ENCODE data around the gene CHL1. TPM values are rescaled to one million over a fixed set of nuclear protein-coding genes. Genes with fewer than 3 reads are reported as not detected.

The CHL1 gene
- total and polyA plus RNA-seq, 2 experiments from 2014 or later = not detected

DNA sequence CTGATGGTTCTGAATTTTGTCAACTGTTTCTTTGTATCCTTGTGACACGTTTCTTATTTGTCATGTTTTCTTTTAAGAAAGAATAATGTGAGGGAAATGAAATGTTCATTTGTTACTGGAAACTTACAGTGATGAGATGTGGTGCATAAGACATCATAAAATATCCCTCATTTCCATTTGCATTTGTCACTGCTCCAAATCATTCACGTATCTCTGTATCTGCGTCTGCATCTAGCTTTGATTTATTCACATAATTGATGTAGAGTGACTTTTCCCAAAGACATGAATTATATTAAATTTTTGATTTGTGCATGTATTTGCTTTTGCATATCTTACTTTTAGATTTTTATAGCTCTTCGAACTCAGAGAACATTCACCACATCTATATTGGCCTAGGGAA, 66.8 kb downstream of the CHL1 start:
- TF ChIP-seq EZH2 (IDR thresholded peaks at IDR 0.05; ENCODE audit: insufficient read depth, poor library complexity, severe bottlenecking) = no peak
- no peak for TF ChIP-seq EZH2phosphoT487 (IDR thresholded peaks at IDR 0.05; ENCODE audit: insufficient read depth, low read depth)
- H2AFZ ChIP-seq = no peak overlapping the region
- DNase-seq = no peak
- no peak overlapping the region for H3K27ac ChIP-seq
- H3K4me2 ChIP-seq (ENCODE audit: unreplicated experiment) = no peak overlapping the region
- no peaks in the 10 kb centered on the region for H3K36me3 ChIP-seq (ENCODE audit: low read depth)
- H4K20me1 ChIP-seq (ENCODE audit: insufficient read depth) = no peaks in the 10 kb centered on the region
- no peaks in the 10 kb centered on the region for H3F3A ChIP-seq (ENCODE audit: insufficient read depth)
- H3K27me3 ChIP-seq (replicated peaks; ENCODE audit: insufficient read depth) = no peaks in the 10 kb centered on the region
- in situ Hi-C loops (cut with MboI) = no loop called here
- H3K79me2 ChIP-seq (ENCODE audit: insufficient read depth) = no peaks in the 10 kb centered on the region
- H3K9me3 ChIP-seq (ENCODE audit: low read depth) = no peaks in the 10 kb centered on the region
- no peaks in the 10 kb centered on the region for H3K9me2 ChIP-seq (ENCODE audit: insufficient read depth)
- no peak overlapping the region for H3K9ac ChIP-seq
- no peak overlapping the region for H3K4me3 ChIP-seq
- WGBS, 2 experiments (ENCODE audit: low coverage in 1 of 2, low lambda C conversion rate in 2 of 2, missing lambda C conversion rate in 2 of 2) = 62 to 69% methylated on average over 4 of the region's 4 CpGs
- 0 out of 2 replicates have a peak, but pooled peaks cover 3% of the 10 kb centered on the region for H3K4me1 ChIP-seq (ENCODE audit: insufficient read depth)

DNA sequence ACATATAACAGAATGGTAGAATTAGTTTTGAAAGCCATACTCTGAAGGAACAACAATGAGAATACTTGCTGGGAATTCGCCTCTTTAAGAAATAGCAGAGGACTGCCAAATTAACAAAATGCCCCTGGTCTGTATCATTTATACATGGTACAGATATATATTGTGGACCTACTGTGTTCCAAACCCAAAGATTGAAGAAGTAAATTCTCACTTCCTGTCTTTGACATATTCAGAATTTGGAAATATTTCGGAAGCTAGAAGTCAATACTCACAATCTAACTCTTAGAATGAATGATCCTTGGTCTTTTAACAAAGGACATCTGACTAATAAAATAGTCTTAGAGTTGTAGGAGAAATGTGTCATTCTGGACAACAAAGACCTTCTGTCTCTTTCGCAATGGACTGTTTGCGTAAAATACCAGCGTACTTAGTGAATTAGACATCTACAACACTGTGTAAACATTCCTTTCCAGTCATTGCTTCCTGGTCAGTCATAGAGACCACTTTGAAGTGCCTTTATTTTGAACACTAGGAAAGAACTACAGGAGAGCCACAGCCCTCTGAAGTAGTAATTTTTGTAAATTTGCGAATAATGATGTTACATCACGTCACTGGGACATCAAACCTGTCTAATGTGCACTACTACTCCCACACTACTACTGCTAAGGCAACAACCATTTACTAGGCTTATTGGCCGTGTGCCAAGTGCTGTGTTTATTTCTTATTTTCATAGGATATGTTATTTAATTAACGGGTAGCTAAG, 68.0 kb downstream of the CHL1 start:
- H2AFZ ChIP-seq = no peak overlapping the region
- no peak overlapping the region for H3K4me2 ChIP-seq (ENCODE audit: unreplicated experiment)
- DNase-seq = peak; percentile 83
- H3K9me3 ChIP-seq (ENCODE audit: low read depth) = no peaks in the 10 kb centered on the region
- H3K9me2 ChIP-seq (ENCODE audit: insufficient read depth) = no peaks in the 10 kb centered on the region
- no peak overlapping the region for H3K4me3 ChIP-seq
- 31 to 32% methylated on average over 9 of the region's 9 CpGs for WGBS, 2 experiments (ENCODE audit: low coverage in 1 of 2, low lambda C conversion rate in 2 of 2, missing lambda C conversion rate in 2 of 2)
- H3K36me3 ChIP-seq (ENCODE audit: low read depth) = no peaks in the 10 kb centered on the region
- H3K9ac ChIP-seq = no peak overlapping the region
- H3K27ac ChIP-seq = no peak overlapping the region; the same call in 1 of the 2 replicates
- 0 out of 2 replicates have a peak, but pooled peaks cover 3% of the 10 kb centered on the region for H3K4me1 ChIP-seq (ENCODE audit: insufficient read depth)
- no peaks in the 10 kb centered on the region for H3K79me2 ChIP-seq (ENCODE audit: insufficient read depth)
- H3F3A ChIP-seq (ENCODE audit: insufficient read depth) = no peaks in the 10 kb centered on the region
- in situ Hi-C loops (cut with MboI) = no loop called here
- TF ChIP-seq EZH2 (IDR thresholded peaks at IDR 0.05; ENCODE audit: insufficient read depth, poor library complexity, severe bottlenecking) = no peak
- no peak for TF ChIP-seq EZH2phosphoT487 (IDR thresholded peaks at IDR 0.05; ENCODE audit: insufficient read depth, low read depth)
- H4K20me1 ChIP-seq (ENCODE audit: insufficient read depth) = no peaks in the 10 kb centered on the region
- no peaks in the 10 kb centered on the region for H3K27me3 ChIP-seq (replicated peaks; ENCODE audit: insufficient read depth)

DNA sequence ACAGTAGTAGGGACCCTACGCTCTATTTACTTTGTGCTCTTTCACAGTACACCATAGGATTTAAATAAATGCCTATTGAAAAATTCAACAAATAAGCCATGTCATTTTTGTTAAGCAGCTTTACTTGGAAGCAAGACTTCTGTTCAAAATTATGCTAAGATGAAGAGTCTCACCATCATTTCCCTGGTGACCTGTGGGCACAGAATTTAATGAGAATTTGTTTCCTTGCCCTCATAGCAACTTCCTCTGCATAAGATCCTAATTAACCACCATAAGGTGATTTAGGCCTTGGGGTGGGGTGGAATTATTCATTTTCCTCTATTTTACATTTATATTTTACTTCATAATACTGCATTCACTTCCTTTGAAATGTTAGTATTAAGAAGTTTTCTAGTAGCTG, 70.5 kb downstream of the CHL1 start:
- in situ Hi-C loops (cut with MboI) = no loop called here
- H2AFZ ChIP-seq = no peak overlapping the region
- no peaks in the 10 kb centered on the region for H3K79me2 ChIP-seq (ENCODE audit: insufficient read depth)
- H3K9me2 ChIP-seq (ENCODE audit: insufficient read depth) = no peaks in the 10 kb centered on the region
- H3K27me3 ChIP-seq (replicated peaks; ENCODE audit: insufficient read depth) = no peaks in the 10 kb centered on the region
- no peaks in the 10 kb centered on the region for H3F3A ChIP-seq (ENCODE audit: insufficient read depth)
- 0 out of 2 replicates have a peak, but pooled peaks cover 3% of the 10 kb centered on the region for H3K4me1 ChIP-seq (ENCODE audit: insufficient read depth)
- no peaks in the 10 kb centered on the region for H4K20me1 ChIP-seq (ENCODE audit: insufficient read depth)
- no peaks in the 10 kb centered on the region for H3K9me3 ChIP-seq (ENCODE audit: low read depth)
- no peak overlapping the region for H3K27ac ChIP-seq
- no peak for DNase-seq
- TF ChIP-seq EZH2phosphoT487 (IDR thresholded peaks at IDR 0.05; ENCODE audit: insufficient read depth, low read depth) = no peak
- no peak for TF ChIP-seq EZH2 (IDR thresholded peaks at IDR 0.05; ENCODE audit: insufficient read depth, poor library complexity, severe bottlenecking)
- no peak overlapping the region for H3K4me2 ChIP-seq (ENCODE audit: unreplicated experiment)
- H3K36me3 ChIP-seq (ENCODE audit: low read depth) = no peaks in the 10 kb centered on the region
- H3K9ac ChIP-seq = no peak overlapping the region
- WGBS, 2 experiments (ENCODE audit: low coverage in 1 of 2, low lambda C conversion rate in 2 of 2, missing lambda C conversion rate in 2 of 2) = 81 to 90% methylated on average over 1 of the region's 1 CpG
- H3K4me3 ChIP-seq = no peak overlapping the region

DNA sequence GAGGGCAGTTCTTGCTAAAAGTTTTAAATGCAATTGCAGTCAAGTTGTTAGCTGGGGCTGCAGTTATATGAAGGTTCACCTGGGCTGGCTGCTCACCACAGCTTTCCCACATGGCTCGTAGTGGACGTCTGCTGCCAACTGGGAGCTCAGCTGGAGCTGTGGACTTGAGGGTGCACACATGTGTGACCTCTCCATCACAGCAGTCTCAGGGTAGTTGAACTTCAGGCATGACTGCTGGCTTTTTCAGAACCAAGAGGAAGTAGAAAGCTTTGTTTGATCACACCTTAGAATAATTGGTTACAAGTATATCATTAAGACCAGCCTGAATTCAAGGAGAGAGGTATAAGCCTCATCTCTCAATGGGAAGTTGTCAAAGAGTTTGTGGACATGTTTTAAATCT, 74.1 kb downstream of the CHL1 start:
- H3K9me2 ChIP-seq (ENCODE audit: insufficient read depth) = no peaks in the 10 kb centered on the region
- H3K9ac ChIP-seq = no peak overlapping the region
- no peaks in the 10 kb centered on the region for H3K9me3 ChIP-seq (ENCODE audit: low read depth)
- no peaks in the 10 kb centered on the region for H3K36me3 ChIP-seq (ENCODE audit: low read depth)
- H3K4me2 ChIP-seq (ENCODE audit: unreplicated experiment) = no peak overlapping the region
- H3F3A ChIP-seq (ENCODE audit: insufficient read depth) = no peaks in the 10 kb centered on the region
- no peak for DNase-seq
- WGBS, 2 experiments (ENCODE audit: low coverage in 1 of 2, low lambda C conversion rate in 2 of 2, missing lambda C conversion rate in 2 of 2) = 48 to 53% methylated on average over 2 of the region's 2 CpGs
- no peak overlapping the region for H2AFZ ChIP-seq
- TF ChIP-seq EZH2 (IDR thresholded peaks at IDR 0.05; ENCODE audit: insufficient read depth, poor library complexity, severe bottlenecking) = no peak
- no peak for TF ChIP-seq EZH2phosphoT487 (IDR thresholded peaks at IDR 0.05; ENCODE audit: insufficient read depth, low read depth)
- H3K4me3 ChIP-seq = no peak overlapping the region
- H3K27ac ChIP-seq = no peak overlapping the region
- H4K20me1 ChIP-seq (ENCODE audit: insufficient read depth) = no peaks in the 10 kb centered on the region
- in situ Hi-C loops (cut with MboI) = no loop called here
- no peaks in the 10 kb centered on the region for H3K4me1 ChIP-seq (ENCODE audit: insufficient read depth)
- H3K27me3 ChIP-seq (replicated peaks; ENCODE audit: insufficient read depth) = no peaks in the 10 kb centered on the region
- no peaks in the 10 kb centered on the region for H3K79me2 ChIP-seq (ENCODE audit: insufficient read depth)
